ENCODE results near the gene PHACTR2.

DNA sequence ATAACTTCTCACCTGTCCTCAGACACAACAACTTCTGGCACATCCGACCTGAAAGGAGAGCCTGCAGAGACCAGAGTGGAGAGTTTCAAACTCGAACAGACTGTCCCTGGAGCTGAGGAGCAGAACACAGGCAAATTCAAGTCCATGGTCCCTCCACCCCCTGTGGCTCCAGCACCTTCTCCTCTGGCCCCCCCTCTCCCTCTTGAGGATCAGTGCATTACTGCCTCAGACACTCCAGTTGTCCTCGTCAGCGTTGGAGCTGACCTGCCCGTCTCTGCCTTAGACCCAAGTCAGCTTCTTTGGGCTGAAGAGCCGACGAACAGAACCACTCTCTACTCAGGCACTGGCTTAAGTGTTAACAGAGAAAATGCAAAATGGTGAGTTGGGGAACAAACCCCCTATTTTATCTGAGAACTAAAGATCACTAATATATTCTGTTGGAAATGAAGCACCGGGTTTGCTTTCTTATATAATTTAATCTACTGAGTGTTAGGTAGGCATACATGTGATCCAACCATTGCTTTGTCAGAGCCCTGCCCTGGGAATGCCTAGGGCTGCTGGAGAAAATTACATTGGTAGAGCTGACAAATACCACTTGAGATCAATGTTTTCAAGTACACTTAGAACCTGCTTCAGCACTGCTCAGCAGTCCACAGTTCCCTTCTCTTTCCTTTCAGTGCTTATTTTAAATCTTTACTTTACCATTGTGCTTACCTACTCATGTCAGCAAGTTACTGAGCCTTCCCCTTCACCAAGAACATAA lies 87.8 kb downstream of the PHACTR2 start:
- TF ChIP-seq, protein P1, sequence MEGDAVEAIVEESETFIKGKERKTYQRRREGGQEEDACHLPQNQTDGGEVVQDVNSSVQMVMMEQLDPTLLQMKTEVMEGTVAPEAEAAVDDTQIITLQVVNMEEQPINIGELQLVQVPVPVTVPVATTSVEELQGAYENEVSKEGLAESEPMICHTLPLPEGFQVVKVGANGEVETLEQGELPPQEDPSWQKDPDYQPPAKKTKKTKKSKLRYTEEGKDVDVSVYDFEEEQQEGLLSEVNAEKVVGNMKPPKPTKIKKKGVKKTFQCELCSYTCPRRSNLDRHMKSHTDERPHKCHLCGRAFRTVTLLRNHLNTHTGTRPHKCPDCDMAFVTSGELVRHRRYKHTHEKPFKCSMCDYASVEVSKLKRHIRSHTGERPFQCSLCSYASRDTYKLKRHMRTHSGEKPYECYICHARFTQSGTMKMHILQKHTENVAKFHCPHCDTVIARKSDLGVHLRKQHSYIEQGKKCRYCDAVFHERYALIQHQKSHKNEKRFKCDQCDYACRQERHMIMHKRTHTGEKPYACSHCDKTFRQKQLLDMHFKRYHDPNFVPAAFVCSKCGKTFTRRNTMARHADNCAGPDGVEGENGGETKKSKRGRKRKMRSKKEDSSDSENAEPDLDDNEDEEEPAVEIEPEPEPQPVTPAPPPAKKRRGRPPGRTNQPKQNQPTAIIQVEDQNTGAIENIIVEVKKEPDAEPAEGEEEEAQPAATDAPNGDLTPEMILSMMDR (IDR thresholded peaks at IDR 0.05; ENCODE audit: insufficient read depth, low read length): no peak
- no peak for TF ChIP-seq SPI1 (IDR thresholded peaks at IDR 0.05; ENCODE audit: borderline replicate concordance, low read depth)
- TF ChIP-seq GABPA (IDR thresholded peaks at IDR 0.05; ENCODE audit: low read depth): no peak
- TF ChIP-seq, protein P2, sequence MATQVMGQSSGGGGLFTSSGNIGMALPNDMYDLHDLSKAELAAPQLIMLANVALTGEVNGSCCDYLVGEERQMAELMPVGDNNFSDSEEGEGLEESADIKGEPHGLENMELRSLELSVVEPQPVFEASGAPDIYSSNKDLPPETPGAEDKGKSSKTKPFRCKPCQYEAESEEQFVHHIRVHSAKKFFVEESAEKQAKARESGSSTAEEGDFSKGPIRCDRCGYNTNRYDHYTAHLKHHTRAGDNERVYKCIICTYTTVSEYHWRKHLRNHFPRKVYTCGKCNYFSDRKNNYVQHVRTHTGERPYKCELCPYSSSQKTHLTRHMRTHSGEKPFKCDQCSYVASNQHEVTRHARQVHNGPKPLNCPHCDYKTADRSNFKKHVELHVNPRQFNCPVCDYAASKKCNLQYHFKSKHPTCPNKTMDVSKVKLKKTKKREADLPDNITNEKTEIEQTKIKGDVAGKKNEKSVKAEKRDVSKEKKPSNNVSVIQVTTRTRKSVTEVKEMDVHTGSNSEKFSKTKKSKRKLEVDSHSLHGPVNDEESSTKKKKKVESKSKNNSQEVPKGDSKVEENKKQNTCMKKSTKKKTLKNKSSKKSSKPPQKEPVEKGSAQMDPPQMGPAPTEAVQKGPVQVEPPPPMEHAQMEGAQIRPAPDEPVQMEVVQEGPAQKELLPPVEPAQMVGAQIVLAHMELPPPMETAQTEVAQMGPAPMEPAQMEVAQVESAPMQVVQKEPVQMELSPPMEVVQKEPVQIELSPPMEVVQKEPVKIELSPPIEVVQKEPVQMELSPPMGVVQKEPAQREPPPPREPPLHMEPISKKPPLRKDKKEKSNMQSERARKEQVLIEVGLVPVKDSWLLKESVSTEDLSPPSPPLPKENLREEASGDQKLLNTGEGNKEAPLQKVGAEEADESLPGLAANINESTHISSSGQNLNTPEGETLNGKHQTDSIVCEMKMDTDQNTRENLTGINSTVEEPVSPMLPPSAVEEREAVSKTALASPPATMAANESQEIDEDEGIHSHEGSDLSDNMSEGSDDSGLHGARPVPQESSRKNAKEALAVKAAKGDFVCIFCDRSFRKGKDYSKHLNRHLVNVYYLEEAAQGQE (IDR thresholded peaks at IDR 0.05; ENCODE audit: insufficient replicate concordance, low read depth): no peak

Data from HL-60 (cell line).